Liver (tissue), 9 donors: ENCODE data around the gene MICAL2. TPM values are rescaled to one million over a fixed set of nuclear protein-coding genes. Genes with fewer than 3 reads are reported as not detected.

Experiments used
- DNase-seq: peaks from one replicate; pipeline ENCODE4 v3.0.0-alpha.2; 2017; ENCODE audit warnings: low spot score
- H3K27ac ChIP-seq, 2 donors: one replicate each; pipeline ENCODE4 v1.7.0; 2013; ENCODE audit warnings: inconsistent platforms in 2 of 2, low read length in 2 of 2, control low read depth in 1 of 2, low read depth in 1 of 2, mild to moderate bottlenecking in 1 of 2
- H3K27me3 ChIP-seq, 4 donors: one replicate each; pipeline versions ENCODE4 v1.6.1 to v1.7.0; 2013; ENCODE audit warnings: low read length in 3 of 4, inconsistent platforms in 1 of 4, mild to moderate bottlenecking in 1 of 4, moderate library complexity in 1 of 4; ENCODE audit not compliant: control insufficient read depth in 4 of 4, insufficient read depth in 4 of 4
- H3K36me3 ChIP-seq, 4 donors: one replicate each; pipeline versions ENCODE4 v1.6.1 to v1.7.0; 2013; ENCODE audit warnings: low read length in 3 of 4, mild to moderate bottlenecking in 3 of 4, low read depth in 1 of 4, moderate library complexity in 1 of 4; ENCODE audit not compliant: control insufficient read depth in 4 of 4, insufficient read depth in 3 of 4
- H3K4me1 ChIP-seq, 4 donors: one replicate each; pipeline versions ENCODE4 v1.6.1 to v1.7.0; 2013; ENCODE audit warnings: low read length in 3 of 4, mild to moderate bottlenecking in 3 of 4, moderate library complexity in 1 of 4; ENCODE audit not compliant: control insufficient read depth in 4 of 4, insufficient read depth in 4 of 4
- H3K4me3 ChIP-seq, 3 donors: one replicate each; pipeline versions ENCODE4 v1.6.1 to v1.7.0; 2013; ENCODE audit warnings: low read length in 3 of 3, control low read depth in 1 of 3, low read depth in 1 of 3, mild to moderate bottlenecking in 1 of 3
- H3K9ac ChIP-seq, 2 donors: one replicate each; pipeline ENCODE4 v1.7.0; 2013; ENCODE audit warnings: low read length in 2 of 2, mild to moderate bottlenecking in 2 of 2, moderate library complexity in 2 of 2, control low read depth in 1 of 2, low read depth in 1 of 2
- H3K9me3 ChIP-seq, 4 donors: one replicate each; pipeline versions ENCODE4 v1.6.1 to v1.7.0; 2013; ENCODE audit warnings: low read length in 3 of 4; ENCODE audit not compliant: control insufficient read depth in 4 of 4
- ATF3 ChIP-seq: IDR thresholded peaks from 2 replicates; pipeline ENCODE4 v1.6.1; 2016; ENCODE audit warnings: antibody characterized with exemption
- CTCF ChIP-seq: fragments of 150-350 bp; IDR thresholded peaks from 2 replicates; pipeline ENCODE4 v1.5.1; 2017; ENCODE audit warnings: improper control_type of control experiment, low read depth, low read length; ENCODE audit not compliant: missing input control
- EGR1 ChIP-seq, 2 donors: IDR thresholded peaks; 2 replicates each; pipeline ENCODE4 v1.6.1; 2016 to 2018; ENCODE audit warnings: antibody characterized with exemption in 2 of 2, low read depth in 2 of 2
- FOXA1 ChIP-seq: IDR thresholded peaks from 2 replicates; pipeline ENCODE4 v1.6.1; 2016; ENCODE audit warnings: antibody characterized with exemption
- FOXA2 ChIP-seq: IDR thresholded peaks from 2 replicates; pipeline ENCODE4 v1.6.1; 2016; ENCODE audit warnings: antibody characterized with exemption
- GABPA ChIP-seq, 2 donors: IDR thresholded peaks in 1 of 2; conservative IDR thresholded peaks in 1 of 2; 2 replicates each; pipeline ENCODE4 v1.6.1; 2016; ENCODE audit warnings: antibody characterized with exemption in 2 of 2, mild to moderate bottlenecking in 1 of 2, moderate library complexity in 1 of 2
- HNF4A ChIP-seq, 2 donors: conservative IDR thresholded peaks; 2 replicates each; pipeline ENCODE4 v1.6.1; 2016; ENCODE audit warnings: antibody characterized with exemption in 2 of 2, mild to moderate bottlenecking in 2 of 2
- HNF4G ChIP-seq: IDR thresholded peaks from 2 replicates; pipeline ENCODE4 v1.6.1; 2016; ENCODE audit warnings: antibody characterized with exemption
- JUND ChIP-seq, 2 donors: IDR thresholded peaks; 2 replicates each; pipeline ENCODE4 v1.6.1; 2016; ENCODE audit warnings: antibody characterized with exemption in 2 of 2
- NR2F2 ChIP-seq: IDR thresholded peaks from 2 replicates; pipeline ENCODE4 v1.6.1; 2016; ENCODE audit warnings: antibody characterized with exemption
- RAD21 ChIP-seq, 2 donors: IDR thresholded peaks; 2 replicates each; pipeline ENCODE4 v1.6.1; 2016; ENCODE audit warnings: antibody characterized with exemption in 2 of 2, mild to moderate bottlenecking in 2 of 2
- REST ChIP-seq: IDR thresholded peaks from 2 replicates; pipeline ENCODE4 v1.6.1; 2016; ENCODE audit warnings: antibody characterized with exemption, mild to moderate bottlenecking
- SP1 ChIP-seq: IDR thresholded peaks from 2 replicates; pipeline ENCODE4 v1.6.1; 2018; ENCODE audit warnings: antibody characterized with exemption, mild to moderate bottlenecking
- TAF1 ChIP-seq: conservative IDR thresholded peaks from 2 replicates; pipeline ENCODE4 v1.6.1; 2016; ENCODE audit warnings: antibody characterized with exemption, mild to moderate bottlenecking
- ZBTB33 ChIP-seq: IDR thresholded peaks from 2 replicates; pipeline ENCODE4 v1.6.1; 2016; ENCODE audit warnings: antibody characterized with exemption
- WGBS: extraction: QIAGEN DNeasy Blood & Tissue Kit; methylation state at CpG from one replicate; pipeline ENCODE4 v1.1.7; 2013; 5-methylcytosine and 5-hydroxymethylcytosine counted together
- polyA plus RNA-seq, 2 donors: library from polyadenylated mRNA; stranded (reverse) in 1 of 2; unstranded in 1 of 2; fragments of 200-250 nt in 1 of 2; fragments of >200 nt in 1 of 2; fragmentation: Nextera tagmentation in 1 of 2; extraction: Ambion mirVana in 1 of 2; gene quantifications; one replicate each; pipeline versions ENCODE4 v1.2.1 to v1.2.3, GENCODE V29; 2013 to 2015
- total RNA-seq, 2 donors: library from RNA; depleted of rRNA; stranded (reverse); fragments of >200 nt; gene quantifications; one replicate each; pipeline ENCODE4 v1.2.3, GENCODE V29; 2014
- donor health status: healthy.
- donor health status: healthy.
- donor health status: healthy.
- donor health status: healthy.
- donor health status: healthy.

The MICAL2 gene
- total and polyA plus RNA-seq, 4 donors: 17.5 to 113 (median 42.9) TPM

GRCh38 chr11:12167061-12168000, 56.9 kb downstream of the MICAL2 start:
- no peak overlapping the region for H3K27ac ChIP-seq
- DNase-seq: no peak

GRCh38 chr11:12168114-12168513, 57.7 kb downstream of the MICAL2 start:
- H3K9me3 ChIP-seq: peaks cover 0 to 1% (median 0%) of the 10 kb centered on the region in 4 donors
- H3K9ac ChIP-seq: no peak overlapping the region
- no peak overlapping the region for H3K4me3 ChIP-seq
- no peak for TF ChIP-seq NR2F2
- no peak for TF ChIP-seq FOXA1
- TF ChIP-seq FOXA2: no peak
- no peak for TF ChIP-seq RAD21 (IDR thresholded peaks at IDR 0.05)
- no peak for TF ChIP-seq GABPA (IDR thresholded peaks at IDR 0.05 in 1 of 2, conservative IDR thresholded peaks at IDR 0.05 in 1 of 2)
- no peak for TF ChIP-seq SP1
- no peak for TF ChIP-seq ATF3
- TF ChIP-seq TAF1: no peak
- no peak for TF ChIP-seq EGR1 (IDR thresholded peaks at IDR 0.05; ENCODE audit: low read depth in 2 of 2)
- no peak for TF ChIP-seq CTCF
- no peak for TF ChIP-seq HNF4G
- no peak for TF ChIP-seq ZBTB33
- TF ChIP-seq REST: no peak
- TF ChIP-seq HNF4A (conservative IDR thresholded peaks at IDR 0.05): no peak
- H3K27me3 ChIP-seq: no peaks in the 10 kb centered on the region
- H3K27ac ChIP-seq: no peak overlapping the region
- H3K4me1 ChIP-seq: no peaks in the 10 kb centered on the region
- DNase-seq: no peak
- H3K36me3 ChIP-seq: peaks cover 1 to 10% (median 6%) of the 10 kb centered on the region in 4 donors
- WGBS: 97% methylated on average over 3 of the region's 3 CpGs

More at GRCh38 chr11:12167061-12168000, 56.9 kb downstream of the MICAL2 start:
- no peaks in the 10 kb centered on the region for H3K4me1 ChIP-seq
- 83% methylated on average over 16 of the region's 16 CpGs for WGBS
- no peak overlapping the region for H3K9ac ChIP-seq
- no peak overlapping the region for H3K4me3 ChIP-seq
- TF ChIP-seq NR2F2 (peak; percentile 48), REST (no peak), JUND (IDR thresholded peaks at IDR 0.05) (peak in 1 of 2 donors; percentile 21)
- H3K36me3 ChIP-seq: peaks cover 4 to 13% (median 11%) of the 10 kb centered on the region in 4 donors
- no peaks in the 10 kb centered on the region for H3K27me3 ChIP-seq
- peaks cover 0 to 1% (median 0%) of the 10 kb centered on the region in 4 donors for H3K9me3 ChIP-seq
